Measurements from ENCODE around the gene IL1RAPL2. TPM values are rescaled to one million over a fixed set of nuclear protein-coding genes. Genes with fewer than 3 reads are reported as not detected.
"Not testable (repeated sequence)": the region's sequence is repeated elsewhere in the genome, so short reads cannot be mapped to it uniquely, and the experiment has no call there.

Gene IL1RAPL2
- total RNA-seq, 1 experiment from 2014 or later: 1.6 TPM

GRCh38 chrX:105773801-105774200 is 1207.8 kb downstream of the IL1RAPL2 start:
- no peak overlapping the region for H3K27ac ChIP-seq
- ChIA-PET CTCF (no interaction called here), POLR2A (ENCODE audit: unreplicated experiment) (no interaction called here)
- no TSS peak for BruUV-seq (replicated peaks)
- H3K36me3 ChIP-seq (ENCODE audit: low read depth): no peaks in the 10 kb centered on the region
- H3K4me2 ChIP-seq: no peak overlapping the region
- no peak overlapping the region for H2AFZ ChIP-seq
- no peaks in the 10 kb centered on the region for H3K4me1 ChIP-seq (replicated peaks; ENCODE audit: insufficient read depth)
- H3K4me3 ChIP-seq: no peak overlapping the region
- intact Hi-C loops (cut with micrococcal nuclease; ENCODE audit: unreplicated experiment): no loop called here
- no peak for DNase-seq
- H3K79me2 ChIP-seq (ENCODE audit: low read depth): no peaks in the 10 kb centered on the region
- no peak for TF ChIP-seq EZH2 (IDR thresholded peaks at IDR 0.05; ENCODE audit: low read depth)
- TF ChIP-seq CTCF (conservative IDR thresholded peaks at IDR 0.05): no peak
- H3K27me3 ChIP-seq (ENCODE audit: insufficient read depth, low read depth): no peaks in the 10 kb centered on the region
- H3K9me3 ChIP-seq (ENCODE audit: insufficient read depth, low read depth): no peaks in the 10 kb centered on the region
- no peaks in the 10 kb centered on the region for H3F3A ChIP-seq (ENCODE audit: insufficient read depth, low read depth)
- no peaks in the 10 kb centered on the region for H3K9me2 ChIP-seq (ENCODE audit: insufficient read depth)
- no peaks in the 10 kb centered on the region for H4K20me1 ChIP-seq (ENCODE audit: insufficient read depth)

- Histone ChIP-seq H2AFZ (no peak overlapping the region), H3K9me3 (ENCODE audit: insufficient read depth, low read depth) (no peaks in the 10 kb centered on the region), H3F3A (ENCODE audit: insufficient read depth, low read depth) (no peaks in the 10 kb centered on the region), H4K20me1 (ENCODE audit: insufficient read depth) (no peaks in the 10 kb centered on the region), H3K27ac (no peak overlapping the region), H3K79me2 (ENCODE audit: low read depth) (no peaks in the 10 kb centered on the region), H3K36me3 (ENCODE audit: low read depth) (no peaks in the 10 kb centered on the region), H3K27me3 (ENCODE audit: insufficient read depth, low read depth) (no peaks in the 10 kb centered on the region), H3K4me3 (no peak overlapping the region), H3K4me2 (no peak overlapping the region), H3K4me1 (replicated peaks; ENCODE audit: insufficient read depth) (no peaks in the 10 kb centered on the region), H3K9me2 (ENCODE audit: insufficient read depth) (no peaks in the 10 kb centered on the region)
- POLR2A ChIA-PET (ENCODE audit: unreplicated experiment): no interaction called here
- TF ChIP-seq CTCF (conservative IDR thresholded peaks at IDR 0.05) (no peak), EZH2 (IDR thresholded peaks at IDR 0.05; ENCODE audit: low read depth) (no peak)
- DNase-seq: no peak
- CTCF ChIA-PET: no interaction called here
- intact Hi-C loops (cut with micrococcal nuclease; ENCODE audit: unreplicated experiment): no loop called here
- no TSS peak for BruUV-seq (replicated peaks)
Observed at GRCh38 chrX:105775679-105776078, 1209.7 kb downstream of the IL1RAPL2 start.

- intact Hi-C loops (cut with micrococcal nuclease; ENCODE audit: unreplicated experiment): no loop called here
- no TSS peak for BruUV-seq (replicated peaks)
- CTCF ChIA-PET: no interaction called here
Observed at GRCh38 chrX:105781804-105782203, 1215.8 kb downstream of the IL1RAPL2 start.

GRCh38 chrX:105796877-105797276 is 1230.9 kb downstream of the IL1RAPL2 start:
- BruUV-seq (replicated peaks); intact Hi-C loops (cut with micrococcal nuclease; ENCODE audit: unreplicated experiment); POLR2A ChIA-PET (ENCODE audit: unreplicated experiment); H3K4me1 ChIP-seq (replicated peaks; ENCODE audit: insufficient read depth); CTCF ChIA-PET; H3K9me3 ChIP-seq (ENCODE audit: insufficient read depth, low read depth); H3K27me3 ChIP-seq (ENCODE audit: insufficient read depth, low read depth); H3K9me2 ChIP-seq (ENCODE audit: insufficient read depth); H3K79me2 ChIP-seq (ENCODE audit: low read depth); H3K27ac ChIP-seq; DNase-seq; H3F3A ChIP-seq (ENCODE audit: insufficient read depth, low read depth); H3K36me3 ChIP-seq (ENCODE audit: low read depth); H4K20me1 ChIP-seq (ENCODE audit: insufficient read depth): not testable (repeated sequence)
- peak overlapping the region; percentile 55; the same call in 1 of the 2 replicates for H3K4me2 ChIP-seq
- peak overlapping the region; percentile 47; the same call in 1 of the 2 replicates for H3K4me3 ChIP-seq
- H2AFZ ChIP-seq: peak overlapping the region; percentile 55; the same call in 1 of the 2 replicates

More at GRCh38 chrX:105781804-105782203, 1215.8 kb downstream of the IL1RAPL2 start:
- H3K4me3 ChIP-seq: no peak overlapping the region
- POLR2A ChIA-PET (ENCODE audit: unreplicated experiment): no interaction called here
- H3K9me3 ChIP-seq (ENCODE audit: insufficient read depth, low read depth): no peaks in the 10 kb centered on the region
- no peaks in the 10 kb centered on the region for H4K20me1 ChIP-seq (ENCODE audit: insufficient read depth)
- DNase-seq: no peak
- no peak overlapping the region for H2AFZ ChIP-seq
- H3K9me2 ChIP-seq (ENCODE audit: insufficient read depth): no peaks in the 10 kb centered on the region
- H3K4me1 ChIP-seq (replicated peaks; ENCODE audit: insufficient read depth): no peaks in the 10 kb centered on the region
- H3F3A ChIP-seq (ENCODE audit: insufficient read depth, low read depth): no peaks in the 10 kb centered on the region
- H3K27me3 ChIP-seq (ENCODE audit: insufficient read depth, low read depth): no peaks in the 10 kb centered on the region
- H3K4me2 ChIP-seq: no peak overlapping the region
- H3K27ac ChIP-seq: no peak overlapping the region
- no peaks in the 10 kb centered on the region for H3K79me2 ChIP-seq (ENCODE audit: low read depth)
- no peaks in the 10 kb centered on the region for H3K36me3 ChIP-seq (ENCODE audit: low read depth)
- no peak for TF ChIP-seq EZH2 (IDR thresholded peaks at IDR 0.05; ENCODE audit: low read depth)

Measured in PC-9 (cell line).